HUES6 (cell line): ENCODE data around the gene IKZF3.
A peak's percentile ranks its signal among the peaks of the same experiment; 100 is the strongest.
"Not testable (repeated sequence)": the region's sequence is repeated elsewhere in the genome, so short reads cannot be mapped to it uniquely, and the experiment has no call there.

Source experiments
- H3K27ac ChIP-seq: 2 replicates; pipeline ENCODE4 v1.7.0; 2013; ENCODE audit warnings: low read depth, mild to moderate bottlenecking, low read length, inconsistent platforms
- H3K27me3 ChIP-seq: 2 replicates; pipeline ENCODE4 v1.6.1; 2013; ENCODE audit warnings: low read length; ENCODE audit not compliant: control insufficient read depth, insufficient read depth
- H3K36me3 ChIP-seq: 2 replicates; pipeline ENCODE4 v1.6.1; 2013; ENCODE audit warnings: low read length; ENCODE audit not compliant: control insufficient read depth, insufficient read depth
- H3K4me1 ChIP-seq: 2 replicates; pipeline ENCODE4 v1.6.1; 2013; ENCODE audit warnings: low read length; ENCODE audit not compliant: control insufficient read depth, insufficient read depth
- H3K4me3 ChIP-seq: 2 replicates; pipeline ENCODE4 v1.5.1; 2013; ENCODE audit warnings: low read depth, low read length
- H3K9ac ChIP-seq: one replicate; pipeline ENCODE4 v1.6.1; 2013; ENCODE audit warnings: mild to moderate bottlenecking, low read length
- H3K9me3 ChIP-seq: 2 replicates; pipeline ENCODE4 v1.6.1; 2013; ENCODE audit warnings: low read depth, low read length; ENCODE audit not compliant: control insufficient read depth, insufficient read depth

The IKZF3 gene

GRCh38 chr17:39764171-39764570 is 99.9 kb downstream of the IKZF3 start:
- H3K36me3 ChIP-seq, H3K9me3 ChIP-seq, H3K9ac ChIP-seq, H3K27ac ChIP-seq, H3K4me1 ChIP-seq, H3K4me3 ChIP-seq, H3K27me3 ChIP-seq: not testable (repeated sequence)

- H3K9me3 ChIP-seq = no peaks in the 10 kb centered on the region
- H3K36me3 ChIP-seq = no peaks in the 10 kb centered on the region
- no peak overlapping the region for H3K4me3 ChIP-seq
- H3K9ac ChIP-seq = no peak overlapping the region
- H3K27ac ChIP-seq = no peak overlapping the region
- H3K4me1 ChIP-seq = no peaks in the 10 kb centered on the region
- no peaks in the 10 kb centered on the region; the same call in 1 of the 2 replicates for H3K27me3 ChIP-seq
Observed at GRCh38 chr17:39763051-39763820, 100.9 kb downstream of the IKZF3 start.

- Histone ChIP-seq H3K27ac (no peak overlapping the region), H3K36me3 (no peaks in the 10 kb centered on the region), H3K4me1 (0 out of 2 replicates have a peak, but pooled peaks cover 3% of the 10 kb centered on the region), H3K9ac (no peak overlapping the region), H3K4me3 (no peak overlapping the region), H3K9me3 (no peaks in the 10 kb centered on the region), H3K27me3 (peaks cover 4% of the 10 kb centered on the region; the same call in 1 of the 2 replicates)
Observed at GRCh38 chr17:39761861-39762496, 102.1 kb downstream of the IKZF3 start.

GRCh38 chr17:39759204-39759603 is 104.9 kb downstream of the IKZF3 start:
- Histone ChIP-seq H3K9ac (no peak overlapping the region), H3K4me3 (no peak overlapping the region), H3K4me1 (peaks cover 17% of the 10 kb centered on the region), H3K36me3 (no peaks in the 10 kb centered on the region), H3K27ac (no peak overlapping the region), H3K9me3 (no peaks in the 10 kb centered on the region), H3K27me3 (peaks cover 4% of the 10 kb centered on the region; the same call in 1 of the 2 replicates)

- Histone ChIP-seq H3K4me3 (no peak overlapping the region), H3K36me3 (no peaks in the 10 kb centered on the region), H3K27ac (no peak overlapping the region), H3K9me3 (no peaks in the 10 kb centered on the region), H3K9ac (no peak overlapping the region), H3K4me1 (peaks cover 20% of the 10 kb centered on the region), H3K27me3 (peaks cover 4% of the 10 kb centered on the region; the same call in 1 of the 2 replicates)
Observed at GRCh38 chr17:39757931-39758873, 105.9 kb downstream of the IKZF3 start.

GRCh38 chr17:39757176-39757662 is 106.9 kb downstream of the IKZF3 start:
- Histone ChIP-seq H3K36me3 (no peaks in the 10 kb centered on the region), H3K4me1 (peaks cover 29% of the 10 kb centered on the region), H3K9ac (no peak overlapping the region), H3K9me3 (no peaks in the 10 kb centered on the region), H3K27me3 (peaks cover 4% of the 10 kb centered on the region; the same call in 1 of the 2 replicates), H3K4me3 (no peak overlapping the region), H3K27ac (no peak overlapping the region)

- Histone ChIP-seq H3K36me3 (no peaks in the 10 kb centered on the region), H3K9ac (no peak overlapping the region), H3K4me3 (no peak overlapping the region), H3K27ac (no peak overlapping the region), H3K27me3 (peaks cover 4% of the 10 kb centered on the region; the same call in 1 of the 2 replicates), H3K4me1 (peaks cover 35% of the 10 kb centered on the region), H3K9me3 (no peaks in the 10 kb centered on the region)
Observed at GRCh38 chr17:39756380-39757079, 107.6 kb downstream of the IKZF3 start.

GRCh38 chr17:39755554-39756379 is 108.3 kb downstream of the IKZF3 start:
- Histone ChIP-seq H3K4me1 (peaks cover 38% of the 10 kb centered on the region), H3K27me3 (peaks cover 4% of the 10 kb centered on the region; the same call in 1 of the 2 replicates), H3K9me3 (no peaks in the 10 kb centered on the region), H3K4me3 (peak overlapping the region; percentile 86), H3K36me3 (no peaks in the 10 kb centered on the region), H3K27ac (no peak overlapping the region), H3K9ac (no peak overlapping the region)

GRCh38 chr17:39754958-39755553 is 109.1 kb downstream of the IKZF3 start:
- Histone ChIP-seq H3K27me3 (peaks cover 4% of the 10 kb centered on the region; the same call in 1 of the 2 replicates), H3K4me1 (peaks cover 45% of the 10 kb centered on the region), H3K27ac (no peak overlapping the region), H3K4me3 (peak overlapping the region; percentile 86), H3K9me3 (no peaks in the 10 kb centered on the region), H3K36me3 (no peaks in the 10 kb centered on the region), H3K9ac (no peak overlapping the region)
